HepG2 (cell line): Measurements from ENCODE around the gene ALDH3B1. TPM values are rescaled to one million over a fixed set of nuclear protein-coding genes. Genes with fewer than 3 reads are reported as not detected.

ENCODE experiments used
- ATF4 ChIP-seq, 2 experiments: fragments of 450-650 bp in 1 of 2; sonication (generic) in 1 of 2; formaldehyde crosslinking; IDR thresholded peaks; 2 replicates each; pipeline versions ENCODE4 v1.5.0 to v1.8.0; 2020 to 2022; ENCODE audit warnings: mild to moderate bottlenecking in 1 of 2, missing genetic modification reagents in 1 of 2
- DNMT1 ChIP-seq: sonication (generic); formaldehyde crosslinking; IDR thresholded peaks from 2 replicates; pipeline ENCODE4 v1.5.1; 2020; ENCODE audit warnings: mild to moderate bottlenecking, missing genetic modification reagents
- ETV6 ChIP-seq: sonication (generic); formaldehyde crosslinking; conservative IDR thresholded peaks from 2 replicates; pipeline ENCODE4 v1.4.0; 2020; ENCODE audit warnings: missing genetic modification reagents
- FIP1L1 ChIP-seq: fragments of 200-400 bp; formaldehyde crosslinking; IDR thresholded peaks from 2 replicates; pipeline ENCODE4 v1.6.1; 2018; ENCODE audit warnings: low read depth, mild to moderate bottlenecking, low read length, moderate library complexity, borderline replicate concordance; ENCODE audit not compliant: insufficient read depth
- HMGA1 ChIP-seq: sonication (generic); formaldehyde crosslinking; conservative IDR thresholded peaks from 2 replicates; pipeline ENCODE4 v1.4.0; 2020; ENCODE audit warnings: missing genetic modification reagents
- IKZF4 ChIP-seq: sonication (generic); formaldehyde crosslinking; IDR thresholded peaks from 2 replicates; pipeline ENCODE4 v1.5.1; 2020; ENCODE audit warnings: borderline replicate concordance, mild to moderate bottlenecking, low read depth, missing genetic modification reagents; ENCODE audit errors: not compliant biosample characterization
- KAT8 ChIP-seq: IDR thresholded peaks from 2 replicates; pipeline ENCODE4 v1.6.1; 2016; ENCODE audit warnings: missing genetic modification reagents, missing compliant biosample characterization
- SIN3B ChIP-seq: fragments of 150-350 bp; IDR thresholded peaks from 2 replicates; pipeline ENCODE4 v1.6.1; 2014; ENCODE audit warnings: low read length
- SNAI1 ChIP-seq: sonication (generic); formaldehyde crosslinking; IDR thresholded peaks from 2 replicates; pipeline ENCODE4 v1.5.0; 2020; ENCODE audit warnings: mild to moderate bottlenecking, missing genetic modification reagents, borderline replicate concordance
- TCF7 ChIP-seq: sonication (generic); IDR thresholded peaks from 2 replicates; pipeline ENCODE4 v1.6.1; 2016; ENCODE audit warnings: antibody characterized with exemption, low read depth
- TCF7L2 ChIP-seq: IDR thresholded peaks from 2 replicates; pipeline ENCODE4 v1.6.1; 2011; ENCODE audit warnings: mild to moderate bottlenecking, low read depth, low read length, moderate library complexity
- YY1 ChIP-seq: IDR thresholded peaks from 2 replicates; pipeline ENCODE4 v1.6.1; 2011; ENCODE audit warnings: low read length, low read depth, moderate library complexity, mild to moderate bottlenecking; ENCODE audit not compliant: insufficient read depth, insufficient replicate concordance
- ZNF556 ChIP-seq: sonication (generic); formaldehyde crosslinking; IDR thresholded peaks from 2 replicates; pipeline ENCODE4 v1.4.0; 2020; ENCODE audit warnings: mild to moderate bottlenecking, missing genetic modification reagents, borderline replicate concordance
- ZNF577 ChIP-seq: sonication (generic); formaldehyde crosslinking; IDR thresholded peaks from 2 replicates; pipeline ENCODE4 v1.4.0; 2020; ENCODE audit warnings: mild to moderate bottlenecking, low read depth, missing genetic modification reagents, borderline replicate concordance
- ZNF644 ChIP-seq: IDR thresholded peaks from 2 replicates; pipeline ENCODE4 v1.6.1; 2016; ENCODE audit warnings: low read depth
- ZNF713 ChIP-seq: sonication (generic); formaldehyde crosslinking; IDR thresholded peaks from 2 replicates; pipeline ENCODE4 v1.4.0; 2020; ENCODE audit warnings: mild to moderate bottlenecking, missing genetic modification reagents
- ZNF746 ChIP-seq: sonication (generic); formaldehyde crosslinking; IDR thresholded peaks from 2 replicates; pipeline ENCODE4 v1.8.0; 2022; ENCODE audit warnings: mild to moderate bottlenecking, missing genetic modification reagents
- ZNF772 ChIP-seq: sonication (generic); formaldehyde crosslinking; IDR thresholded peaks from 2 replicates; pipeline ENCODE4 v1.5.0; 2020; ENCODE audit warnings: mild to moderate bottlenecking, missing genetic modification reagents
- ZNF790 ChIP-seq: sonication (generic); formaldehyde crosslinking; IDR thresholded peaks from 2 replicates; pipeline ENCODE4 v1.8.0; 2022; ENCODE audit warnings: missing genetic modification reagents, mild to moderate bottlenecking, borderline replicate concordance
- polyA plus RNA-seq, 8 experiments: library from polyadenylated mRNA; depleted of rRNA in 3 of 8; stranded (reverse) in 7 of 8; unstranded in 1 of 8; fragments of >200 nt; fragmentation: Illumina TruSeq in 4 of 8; extraction: Trizol in 4 of 8; gene quantifications; 2 replicates each; pipeline versions ENCODE4 v1.2.1 to v1.2.3, GENCODE V29; 2011 to 2016; ENCODE audit warnings: low read depth in 4 of 8, missing spikeins in 1 of 8, mixed read lengths in 1 of 8; ENCODE audit not compliant: insufficient read depth in 1 of 8
- total RNA-seq, 5 experiments: library from RNA; depleted of rRNA; stranded (reverse); fragments of >200 nt; fragmentation: Illumina TruSeq; extraction: Trizol; gene quantifications; 2 replicates each; pipeline ENCODE4 v1.2.3, GENCODE V29; 2016; ENCODE audit warnings: low read depth in 1 of 5
- TF ChIP-seq, protein P1 (sequence below): sonication (generic); formaldehyde crosslinking; IDR thresholded peaks from 2 replicates; pipeline ENCODE4 v1.4.0; 2020; ENCODE audit warnings: missing genetic modification reagents
- TF ChIP-seq, protein P2 (sequence below): sonication (generic); formaldehyde crosslinking; IDR thresholded peaks from 2 replicates; pipeline ENCODE4 v1.5.0; 2020; ENCODE audit warnings: mild to moderate bottlenecking, missing genetic modification reagents
- TF ChIP-seq, protein P3 (sequence below): sonication (generic); formaldehyde crosslinking; IDR thresholded peaks from 2 replicates; pipeline ENCODE4 v1.4.0; 2020; ENCODE audit warnings: mild to moderate bottlenecking, missing genetic modification reagents
- TF ChIP-seq, protein P4 (sequence below): IDR thresholded peaks from 2 replicates; pipeline ENCODE4 v1.6.1; 2012; ENCODE audit warnings: inconsistent platforms

Gene ALDH3B1
- total and polyA plus RNA-seq, 2 of the 13 experiments (the other 11 are each of a cell fraction or from before 2014, with no cell fraction given), result 4.0 to 6.7 TPM

DNA sequence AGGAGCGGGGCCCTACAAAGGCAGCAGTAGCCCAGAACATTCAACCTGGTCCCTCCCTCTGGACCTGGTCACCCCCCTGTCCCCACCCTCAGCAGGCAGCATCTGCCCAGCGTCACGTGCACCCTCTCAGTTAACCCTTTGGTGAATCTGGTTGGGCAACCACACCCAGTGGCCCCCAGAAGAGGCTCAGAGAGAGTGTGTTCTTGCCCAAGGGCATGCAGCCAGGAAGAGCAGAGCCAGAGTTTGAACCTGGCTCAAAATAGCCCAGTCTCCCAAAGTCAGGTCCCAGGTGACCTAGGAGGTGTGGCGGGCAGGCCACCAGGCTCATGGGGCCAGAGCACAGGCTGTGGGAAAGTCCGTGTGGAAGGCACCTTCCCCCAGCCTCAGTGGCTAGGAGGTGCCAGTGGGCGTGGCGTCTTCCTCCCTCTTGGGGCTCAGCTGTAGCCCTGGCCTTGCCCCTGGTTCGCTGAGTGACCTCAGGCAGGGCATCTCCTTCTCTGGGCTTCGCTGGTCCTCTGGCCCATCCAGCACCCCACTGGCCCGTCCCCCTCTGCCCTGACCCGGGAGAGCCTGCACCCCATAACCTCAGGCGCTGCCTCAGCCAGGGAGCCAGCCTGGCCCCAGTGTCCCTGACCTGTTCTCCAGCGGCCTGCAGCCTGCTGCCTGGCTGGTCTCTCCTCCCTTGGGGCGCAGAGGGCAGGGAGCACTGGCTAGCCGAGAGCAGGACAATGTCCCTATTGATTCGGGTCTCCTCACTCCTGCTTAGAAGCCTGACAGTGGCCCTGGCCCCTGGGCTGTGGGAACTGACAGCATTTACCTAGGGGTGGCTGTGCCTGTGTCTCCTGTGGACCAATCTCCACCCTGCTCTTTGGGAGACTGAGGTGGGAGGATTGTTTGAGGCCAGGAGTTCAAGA is 7.0 kb downstream of the ALDH3B1 start (continued):
- no peak for TF ChIP-seq SNAI1
- no peak; the same call in 1 of the 2 replicates for TF ChIP-seq ZNF644 (CRISPR knock-in tag)
- no peak for TF ChIP-seq ETV6
- TF ChIP-seq TCF7L2, result no peak
- no peak; the same call in none of the 2 replicates for TF ChIP-seq DNMT1 (CRISPR knock-in tag)
- TF ChIP-seq ZNF556 (CRISPR knock-in tag), result peak; percentile 70; the same call in 1 of the 2 replicates
- TF ChIP-seq SIN3B, result no peak
- TF ChIP-seq ZNF790 (CRISPR knock-in tag), result 0 out of 2 replicates have a peak, but pooled peaks have one; percentile 66
- no peak for TF ChIP-seq ZNF713 (CRISPR knock-in tag)
- TF ChIP-seq, protein P1, sequence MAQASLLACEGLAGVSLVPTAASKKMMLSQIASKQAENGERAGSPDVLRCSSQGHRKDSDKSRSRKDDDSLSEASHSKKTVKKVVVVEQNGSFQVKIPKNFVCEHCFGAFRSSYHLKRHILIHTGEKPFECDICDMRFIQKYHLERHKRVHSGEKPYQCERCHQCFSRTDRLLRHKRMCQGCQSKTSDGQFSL (CRISPR knock-in tag), result peak; percentile 32; the same call in 1 of the 2 replicates
- TF ChIP-seq IKZF4, result no peak
- TF ChIP-seq YY1, result peak; percentile 22
- TF ChIP-seq, protein P2, sequence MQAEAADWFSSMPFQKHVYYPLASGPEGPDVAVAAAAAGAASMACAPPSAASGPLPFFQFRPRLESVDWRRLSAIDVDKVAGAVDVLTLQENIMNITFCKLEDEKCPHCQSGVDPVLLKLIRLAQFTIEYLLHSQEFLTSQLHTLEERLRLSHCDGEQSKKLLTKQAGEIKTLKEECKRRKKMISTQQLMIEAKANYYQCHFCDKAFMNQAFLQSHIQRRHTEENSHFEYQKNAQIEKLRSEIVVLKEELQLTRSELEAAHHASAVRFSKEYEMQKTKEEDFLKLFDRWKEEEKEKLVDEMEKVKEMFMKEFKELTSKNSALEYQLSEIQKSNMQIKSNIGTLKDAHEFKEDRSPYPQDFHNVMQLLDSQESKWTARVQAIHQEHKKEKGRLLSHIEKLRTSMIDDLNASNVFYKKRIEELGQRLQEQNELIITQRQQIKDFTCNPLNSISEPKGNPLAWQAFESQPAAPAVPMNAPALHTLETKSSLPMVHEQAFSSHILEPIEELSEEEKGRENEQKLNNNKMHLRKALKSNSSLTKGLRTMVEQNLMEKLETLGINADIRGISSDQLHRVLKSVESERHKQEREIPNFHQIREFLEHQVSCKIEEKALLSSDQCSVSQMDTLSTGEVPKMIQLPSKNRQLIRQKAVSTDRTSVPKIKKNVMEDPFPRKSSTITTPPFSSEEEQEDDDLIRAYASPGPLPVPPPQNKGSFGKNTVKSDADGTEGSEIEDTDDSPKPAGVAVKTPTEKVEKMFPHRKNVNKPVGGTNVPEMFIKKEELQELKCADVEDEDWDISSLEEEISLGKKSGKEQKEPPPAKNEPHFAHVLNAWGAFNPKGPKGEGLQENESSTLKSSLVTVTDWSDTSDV, result no peak
- TF ChIP-seq ZNF746 (CRISPR knock-in tag), result peak; percentile 45; the same call in 1 of the 2 replicates
- peak; percentile 54; the same call in 1 of the 2 replicates for TF ChIP-seq KAT8 (CRISPR knock-in tag)
- no peak for TF ChIP-seq ZNF577 (CRISPR knock-in tag)
- peak; percentile 24; the same call in 1 of the 2 replicates for TF ChIP-seq TCF7
- TF ChIP-seq, protein P3, sequence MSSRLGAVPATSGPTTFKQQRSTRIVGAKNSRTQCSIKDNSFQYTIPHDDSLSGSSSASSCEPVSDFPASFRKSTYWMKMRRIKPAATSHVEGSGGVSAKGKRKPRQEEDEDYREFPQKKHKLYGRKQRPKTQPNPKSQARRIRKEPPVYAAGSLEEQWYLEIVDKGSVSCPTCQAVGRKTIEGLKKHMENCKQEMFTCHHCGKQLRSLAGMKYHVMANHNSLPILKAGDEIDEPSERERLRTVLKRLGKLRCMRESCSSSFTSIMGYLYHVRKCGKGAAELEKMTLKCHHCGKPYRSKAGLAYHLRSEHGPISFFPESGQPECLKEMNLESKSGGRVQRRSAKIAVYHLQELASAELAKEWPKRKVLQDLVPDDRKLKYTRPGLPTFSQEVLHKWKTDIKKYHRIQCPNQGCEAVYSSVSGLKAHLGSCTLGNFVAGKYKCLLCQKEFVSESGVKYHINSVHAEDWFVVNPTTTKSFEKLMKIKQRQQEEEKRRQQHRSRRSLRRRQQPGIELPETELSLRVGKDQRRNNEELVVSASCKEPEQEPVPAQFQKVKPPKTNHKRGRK, result no peak
- no peak for TF ChIP-seq FIP1L1
- TF ChIP-seq, protein P4, sequence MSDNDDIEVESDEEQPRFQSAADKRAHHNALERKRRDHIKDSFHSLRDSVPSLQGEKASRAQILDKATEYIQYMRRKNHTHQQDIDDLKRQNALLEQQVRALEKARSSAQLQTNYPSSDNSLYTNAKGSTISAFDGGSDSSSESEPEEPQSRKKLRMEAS, result peak; percentile 56; the same call in 1 of the 2 replicates
- 0 out of 2 replicates have a peak, but pooled peaks have one; percentile 61 for TF ChIP-seq ZNF772 (CRISPR knock-in tag)
- TF ChIP-seq HMGA1 (CRISPR knock-in tag), result no peak
- TF ChIP-seq ATF4 (CRISPR knock-in tag; IDR thresholded peaks at IDR 0.05), result no peak
